Mesothelial cell of epicardium (in vitro differentiated cells): ENCODE measurements around the gene SERP1. TPM values are rescaled to one million over a fixed set of nuclear protein-coding genes. Genes with fewer than 3 reads are reported as not detected.

ENCODE experiments used
- DNase-seq, 2 experiments: peaks; one replicate each; pipeline ENCODE4 v3.0.0; 2021; ENCODE audit warnings: low spot score in 2 of 2; ENCODE audit not compliant: unreplicated experiment in 2 of 2
- H3K27ac Mint-ChIP-seq: 2 replicates; pipeline ENCODE4 v1.8.0; 2021; ENCODE audit warnings: mixed read lengths
- H3K27me3 Mint-ChIP-seq: 2 replicates; pipeline ENCODE4 v1.8.0; 2021; ENCODE audit warnings: low read depth, mixed read lengths
- H3K36me3 Mint-ChIP-seq: 2 replicates; pipeline ENCODE4 v1.8.0; 2021; ENCODE audit warnings: mixed read lengths
- H3K4me1 Mint-ChIP-seq: 2 replicates; pipeline ENCODE4 v1.8.0; 2021; ENCODE audit warnings: mixed read lengths
- H3K4me3 Mint-ChIP-seq: 2 replicates; pipeline ENCODE4 v1.8.0; 2021; ENCODE audit warnings: mild to moderate bottlenecking, moderate library complexity, mixed read lengths
- H3K9me3 Mint-ChIP-seq: 2 replicates; pipeline ENCODE4 v1.8.0; 2021; ENCODE audit warnings: mixed read lengths
- total RNA-seq: library from RNA; stranded (reverse); gene quantifications from 3 replicates; pipeline ENCODE4 v1.2.1, GENCODE V29; 2021
- TF ChIP-seq, protein P1 (sequence below): fragments of 200-600 bp; sonication (generic); IDR thresholded peaks from one replicate; pipeline ENCODE4 v1.5.0; 2021; ENCODE audit warnings: antibody characterized with exemption; ENCODE audit not compliant: unreplicated experiment

SERP1 gene
- total RNA-seq, 1 donor from 2014 or later = 85.8 TPM

DNA sequence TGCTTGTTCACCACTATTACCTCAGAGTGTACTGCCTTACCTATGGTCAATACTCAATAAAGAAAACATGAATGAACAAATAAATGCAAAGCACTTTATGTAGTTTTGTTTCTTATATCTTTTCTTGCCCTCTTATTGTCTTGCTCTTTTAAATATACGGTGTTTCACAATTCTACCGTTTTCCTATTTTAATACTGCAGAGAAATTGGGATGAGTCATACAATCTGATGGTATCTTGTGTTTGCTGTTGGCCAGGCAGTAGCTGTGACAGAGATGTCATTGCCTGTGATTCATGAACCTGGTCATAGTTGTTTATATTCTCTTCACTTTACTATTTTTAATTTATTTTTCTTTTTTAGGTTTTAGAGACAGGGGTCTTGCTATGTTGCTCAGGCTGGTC lies 48.3 kb downstream of the SERP1 start:
- no peak overlapping the region for H3K27ac Mint-ChIP-seq
- peaks cover 4% of the 10 kb centered on the region for H3K36me3 Mint-ChIP-seq
- no peaks in the 10 kb centered on the region for H3K27me3 Mint-ChIP-seq
- H3K4me3 Mint-ChIP-seq = no peak overlapping the region
- TF ChIP-seq, protein P1, sequence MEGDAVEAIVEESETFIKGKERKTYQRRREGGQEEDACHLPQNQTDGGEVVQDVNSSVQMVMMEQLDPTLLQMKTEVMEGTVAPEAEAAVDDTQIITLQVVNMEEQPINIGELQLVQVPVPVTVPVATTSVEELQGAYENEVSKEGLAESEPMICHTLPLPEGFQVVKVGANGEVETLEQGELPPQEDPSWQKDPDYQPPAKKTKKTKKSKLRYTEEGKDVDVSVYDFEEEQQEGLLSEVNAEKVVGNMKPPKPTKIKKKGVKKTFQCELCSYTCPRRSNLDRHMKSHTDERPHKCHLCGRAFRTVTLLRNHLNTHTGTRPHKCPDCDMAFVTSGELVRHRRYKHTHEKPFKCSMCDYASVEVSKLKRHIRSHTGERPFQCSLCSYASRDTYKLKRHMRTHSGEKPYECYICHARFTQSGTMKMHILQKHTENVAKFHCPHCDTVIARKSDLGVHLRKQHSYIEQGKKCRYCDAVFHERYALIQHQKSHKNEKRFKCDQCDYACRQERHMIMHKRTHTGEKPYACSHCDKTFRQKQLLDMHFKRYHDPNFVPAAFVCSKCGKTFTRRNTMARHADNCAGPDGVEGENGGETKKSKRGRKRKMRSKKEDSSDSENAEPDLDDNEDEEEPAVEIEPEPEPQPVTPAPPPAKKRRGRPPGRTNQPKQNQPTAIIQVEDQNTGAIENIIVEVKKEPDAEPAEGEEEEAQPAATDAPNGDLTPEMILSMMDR = no peak
- peaks cover 10% of the 10 kb centered on the region for H3K9me3 Mint-ChIP-seq
- H3K4me1 Mint-ChIP-seq = peaks cover 6% of the 10 kb centered on the region
- DNase-seq = no peak

DNA sequence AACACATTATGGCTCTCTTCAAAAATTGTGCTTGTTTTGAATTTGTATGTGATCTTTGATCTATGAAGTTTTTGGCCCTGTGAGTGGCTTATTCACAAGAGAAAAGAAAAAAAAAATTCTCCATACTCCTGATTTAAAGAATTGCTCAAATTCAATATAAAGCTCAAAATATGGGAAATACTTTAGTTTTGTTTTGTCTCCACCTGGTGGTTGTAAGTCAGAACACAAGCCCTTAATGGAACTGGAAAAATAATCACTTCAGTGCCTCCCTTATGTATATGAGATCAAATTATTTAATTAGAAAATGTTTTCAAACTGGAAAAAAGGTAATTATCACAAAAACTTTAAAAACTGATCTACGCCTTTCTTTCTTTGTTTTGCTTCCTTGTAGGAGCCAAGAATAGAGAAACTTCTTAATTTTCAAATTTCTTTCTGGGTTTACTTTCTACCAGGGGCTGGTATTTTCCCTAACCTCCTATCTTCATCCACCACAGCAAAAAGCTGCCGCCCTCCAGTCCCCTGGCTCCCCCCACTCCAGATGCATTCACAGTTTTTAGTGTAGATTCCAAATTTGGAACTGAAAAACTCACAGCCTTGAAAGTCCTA lies 50.6 kb downstream of the SERP1 start:
- peaks cover 9% of the 10 kb centered on the region for H3K9me3 Mint-ChIP-seq
- no peaks in the 10 kb centered on the region for H3K27me3 Mint-ChIP-seq
- H3K4me1 Mint-ChIP-seq = peaks cover 6% of the 10 kb centered on the region
- no peaks in the 10 kb centered on the region for H3K36me3 Mint-ChIP-seq
- no peak for DNase-seq
- TF ChIP-seq, protein P1 = peak; percentile 96
- H3K4me3 Mint-ChIP-seq = no peak overlapping the region
- H3K27ac Mint-ChIP-seq = no peak overlapping the region

DNA sequence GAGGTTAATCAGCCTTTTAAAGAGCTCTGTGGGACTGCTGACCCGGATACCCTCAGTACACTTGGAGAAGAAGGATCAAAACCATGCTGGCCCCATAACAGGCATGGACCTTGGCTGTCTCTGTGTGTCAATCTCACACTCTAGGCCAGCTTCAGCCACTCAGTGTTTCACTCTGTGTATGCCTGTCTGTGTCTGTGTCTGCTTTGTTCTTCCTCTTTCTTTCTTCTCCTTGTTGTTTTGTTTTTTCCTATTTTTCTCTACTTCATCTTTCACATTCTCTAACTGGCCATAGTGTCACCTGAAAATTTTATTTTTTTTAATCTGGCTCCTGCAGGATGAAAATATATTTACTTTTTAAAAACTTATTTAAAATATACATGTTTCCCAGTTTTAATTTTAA lies 51.1 kb downstream of the SERP1 start:
- Mint-ChIP-seq H3K27me3 (no peaks in the 10 kb centered on the region), H3K27ac (peak overlapping the region; percentile 30), H3K36me3 (no peaks in the 10 kb centered on the region), H3K4me1 (peaks cover 6% of the 10 kb centered on the region), H3K4me3 (no peak overlapping the region), H3K9me3 (peaks cover 10% of the 10 kb centered on the region)
- TF ChIP-seq, protein P1 = no peak
- no peak for DNase-seq

DNA sequence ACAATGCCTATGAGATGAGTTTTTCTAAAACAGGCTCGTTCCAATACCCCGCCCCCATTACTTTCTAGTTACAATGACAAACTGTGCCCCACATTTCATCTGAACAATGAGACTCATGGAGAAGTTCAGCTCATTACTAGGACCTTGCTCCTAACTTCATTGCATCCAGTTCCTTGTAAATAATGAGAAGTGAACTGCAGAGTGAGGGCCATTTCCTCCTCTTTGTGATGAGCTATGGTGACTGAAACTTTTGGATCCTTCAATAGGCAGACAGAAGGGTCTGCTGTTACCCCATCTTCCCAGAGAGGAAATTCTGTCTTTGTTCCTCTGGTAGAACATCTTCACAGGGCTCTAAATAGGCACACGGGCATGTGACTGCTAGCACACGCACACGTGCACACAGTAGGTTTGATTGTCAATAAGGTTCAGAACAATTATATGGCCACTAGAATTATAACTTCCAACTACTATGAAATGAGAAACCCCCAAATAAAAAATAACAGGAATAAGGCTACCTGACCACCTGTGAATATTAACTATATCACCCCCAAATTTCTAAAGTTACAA lies 51.8 kb downstream of the SERP1 start:
- TF ChIP-seq, protein P1 = no peak
- H3K27me3 Mint-ChIP-seq = no peaks in the 10 kb centered on the region
- peaks cover 10% of the 10 kb centered on the region for H3K9me3 Mint-ChIP-seq
- H3K36me3 Mint-ChIP-seq = no peaks in the 10 kb centered on the region
- H3K4me1 Mint-ChIP-seq = peaks cover 7% of the 10 kb centered on the region
- DNase-seq = no peak
- H3K4me3 Mint-ChIP-seq = no peak overlapping the region
- no peak overlapping the region for H3K27ac Mint-ChIP-seq

Other genes starting within 250 kb of the SERP1 start
- 68.7 to 73.2 TPM (median 71.2 TPM) in 3 replicates for gene TSC22D2, start 138.2 kb downstream of the SERP1 start, total RNA-seq
- gene EIF2A, start 291 bp upstream of the SERP1 start, total RNA-seq = 56.8 to 60.7 TPM (median 60.6 TPM) in 3 replicates
- gene SELENOT, start 56.8 kb upstream of the SERP1 start, total RNA-seq = 43.6 to 51.0 TPM (median 49.2 TPM) in 3 replicates
- 0.24 to 0.68 TPM (median 0.65 TPM) in 3 replicates for gene ERICH6, start 157.4 kb upstream of the SERP1 start, total RNA-seq
- gene SIAH2, start 216.7 kb upstream of the SERP1 start, total RNA-seq = 9.5 to 12.6 TPM (median 10.5 TPM) in 3 replicates